Measurements from ENCODE around the gene L3MBTL2.
"Not testable (repeated sequence)": the region's sequence is repeated elsewhere in the genome, so short reads cannot be mapped to it uniquely, and the experiment has no call there.

L3MBTL2 gene

DNA sequence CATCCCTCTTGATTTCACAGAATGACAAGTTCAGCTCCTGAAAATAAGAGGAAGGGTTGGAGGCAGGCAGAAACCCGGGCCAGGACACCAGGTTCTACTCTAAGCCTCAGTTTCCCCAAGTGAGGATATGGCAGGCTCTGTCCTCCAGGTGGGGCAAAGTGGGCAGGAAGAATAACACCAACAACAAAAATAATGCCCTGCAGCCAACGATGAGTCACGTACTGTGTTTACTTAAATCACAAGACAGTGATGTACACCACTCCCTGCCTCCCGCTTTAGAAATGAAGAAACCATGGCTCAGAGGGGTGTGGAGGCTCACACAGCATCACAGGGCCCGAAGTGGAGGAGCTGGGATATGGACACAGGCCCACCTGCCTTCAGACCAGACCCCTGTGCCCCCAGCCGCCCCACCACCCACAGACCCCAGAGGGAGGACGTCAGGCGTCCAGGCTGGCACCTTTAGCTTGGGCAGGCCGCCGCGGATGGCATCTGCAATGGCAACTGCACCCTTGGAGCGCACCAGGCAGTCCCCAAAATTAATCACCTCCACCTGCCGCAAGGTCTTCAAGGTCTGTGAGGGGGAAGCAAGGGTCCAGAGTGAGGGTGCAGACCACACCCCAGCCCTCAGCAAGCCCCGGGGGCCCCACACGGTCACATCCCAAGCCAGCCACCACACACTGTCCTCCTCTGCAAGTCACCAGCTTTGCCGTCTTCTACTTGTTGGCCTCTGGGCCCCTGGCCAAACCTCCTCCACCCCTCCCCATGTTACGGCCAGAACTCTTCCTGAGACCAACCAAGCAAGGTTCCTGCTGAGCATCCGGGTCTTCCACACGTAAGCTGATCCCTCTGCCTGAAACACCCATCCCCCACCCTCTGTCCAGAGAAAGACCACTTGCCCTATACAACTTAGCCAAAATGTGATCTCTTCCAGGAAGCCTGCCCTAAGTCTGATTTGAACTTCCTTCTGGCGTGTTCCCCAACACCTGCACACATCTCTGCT lies 51.4 kb downstream of the L3MBTL2 start:
- Histone ChIP-seq H3K36me3 (replicated peaks; ENCODE audit: low read depth, low read length) (peaks cover 75% of the 10 kb centered on the region), H2AFZ (ENCODE audit: low read depth, low read length) (no peak overlapping the region), H3K9me3 (ENCODE audit: insufficient read depth, low read length) (no peaks in the 10 kb centered on the region), H3K9ac (ENCODE audit: low read length) (no peak overlapping the region), H3K27me3 (ENCODE audit: low read depth, low read length) (no peaks in the 10 kb centered on the region), H3K79me2 (ENCODE audit: low read length) (0 out of 2 replicates have a peak, but pooled peaks cover 4% of the 10 kb centered on the region), H3K4me3 (ENCODE audit: low read length) (no peak overlapping the region), H3K4me2 (ENCODE audit: low read length) (no peak overlapping the region), H4K20me1 (ENCODE audit: insufficient read depth, low read length) (no peaks in the 10 kb centered on the region), H3K4me1 (ENCODE audit: low read length) (no peaks in the 10 kb centered on the region), H3K27ac (ENCODE audit: low read length) (no peak overlapping the region)
- TF ChIP-seq, protein P1, sequence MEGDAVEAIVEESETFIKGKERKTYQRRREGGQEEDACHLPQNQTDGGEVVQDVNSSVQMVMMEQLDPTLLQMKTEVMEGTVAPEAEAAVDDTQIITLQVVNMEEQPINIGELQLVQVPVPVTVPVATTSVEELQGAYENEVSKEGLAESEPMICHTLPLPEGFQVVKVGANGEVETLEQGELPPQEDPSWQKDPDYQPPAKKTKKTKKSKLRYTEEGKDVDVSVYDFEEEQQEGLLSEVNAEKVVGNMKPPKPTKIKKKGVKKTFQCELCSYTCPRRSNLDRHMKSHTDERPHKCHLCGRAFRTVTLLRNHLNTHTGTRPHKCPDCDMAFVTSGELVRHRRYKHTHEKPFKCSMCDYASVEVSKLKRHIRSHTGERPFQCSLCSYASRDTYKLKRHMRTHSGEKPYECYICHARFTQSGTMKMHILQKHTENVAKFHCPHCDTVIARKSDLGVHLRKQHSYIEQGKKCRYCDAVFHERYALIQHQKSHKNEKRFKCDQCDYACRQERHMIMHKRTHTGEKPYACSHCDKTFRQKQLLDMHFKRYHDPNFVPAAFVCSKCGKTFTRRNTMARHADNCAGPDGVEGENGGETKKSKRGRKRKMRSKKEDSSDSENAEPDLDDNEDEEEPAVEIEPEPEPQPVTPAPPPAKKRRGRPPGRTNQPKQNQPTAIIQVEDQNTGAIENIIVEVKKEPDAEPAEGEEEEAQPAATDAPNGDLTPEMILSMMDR (IDR thresholded peaks at IDR 0.05; ENCODE audit: low read depth, low read length) = no peak
- TF ChIP-seq EZH2phosphoT487 (IDR thresholded peaks at IDR 0.05; ENCODE audit: low read depth) = no peak

DNA sequence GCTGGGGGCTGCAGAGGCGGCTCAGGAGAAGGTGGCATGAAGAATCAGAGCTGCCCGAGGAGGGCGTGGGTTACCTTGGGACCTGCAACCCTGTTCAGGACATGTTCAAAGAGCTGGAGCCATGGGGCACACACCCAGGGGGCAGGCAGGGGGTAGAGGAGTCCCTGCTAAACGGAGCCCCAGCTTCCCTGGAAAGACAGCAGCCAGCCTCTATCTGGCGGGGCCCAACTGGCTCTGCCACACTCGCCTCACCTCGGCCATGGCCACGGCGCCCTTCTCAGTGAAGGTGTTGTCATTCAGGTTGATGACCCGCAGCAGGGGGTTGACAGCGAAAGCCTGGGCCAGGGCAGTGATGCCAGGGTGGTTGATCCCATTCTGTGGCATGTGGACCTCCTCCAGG lies 52.6 kb downstream of the L3MBTL2 start:
- H3K4me2 ChIP-seq (ENCODE audit: low read length) = no peak overlapping the region

DNA sequence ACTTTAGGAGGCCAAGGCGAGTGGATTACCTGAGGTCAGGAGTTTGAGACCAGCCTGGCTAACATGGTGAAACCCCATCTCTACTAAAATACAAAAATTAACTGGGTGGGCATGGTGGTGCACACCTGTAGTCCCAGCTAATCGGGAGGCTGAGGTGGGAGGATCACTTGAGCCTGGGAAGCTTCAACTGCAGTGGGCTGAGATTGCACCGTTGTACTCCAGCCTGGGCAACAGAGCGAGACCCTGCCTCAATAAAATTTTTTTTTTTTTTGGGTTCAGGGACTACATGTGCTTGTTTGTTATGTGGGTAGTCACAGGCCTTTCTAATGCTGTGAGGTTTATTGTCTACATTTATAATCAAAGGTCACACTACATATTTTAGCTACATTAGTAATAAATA lies 54.6 kb downstream of the L3MBTL2 start:
- not testable (repeated sequence) for H3K27ac ChIP-seq (ENCODE audit: low read length); H3K4me3 ChIP-seq (ENCODE audit: low read length); H3K9ac ChIP-seq (ENCODE audit: low read length); H2AFZ ChIP-seq (ENCODE audit: low read depth, low read length); H3K4me2 ChIP-seq (ENCODE audit: low read length); H3K79me2 ChIP-seq (ENCODE audit: low read length); H3K9me3 ChIP-seq (ENCODE audit: insufficient read depth, low read length); H3K4me1 ChIP-seq (ENCODE audit: low read length); H4K20me1 ChIP-seq (ENCODE audit: insufficient read depth, low read length); H3K27me3 ChIP-seq (ENCODE audit: low read depth, low read length)
- H3K36me3 ChIP-seq (replicated peaks; ENCODE audit: low read depth, low read length) = peaks cover 86% of the 10 kb centered on the region

More for the DNA sequence above, 52.6 kb downstream of the L3MBTL2 start:
- TF ChIP-seq, protein P1 (IDR thresholded peaks at IDR 0.05; ENCODE audit: low read depth, low read length) = no peak
- TF ChIP-seq EZH2phosphoT487 (IDR thresholded peaks at IDR 0.05; ENCODE audit: low read depth) = no peak
- H3K79me2 ChIP-seq (ENCODE audit: low read length) = 0 out of 2 replicates have a peak, but pooled peaks cover 5% of the 10 kb centered on the region
- no peak overlapping the region for H3K4me3 ChIP-seq (ENCODE audit: low read length)
- no peaks in the 10 kb centered on the region for H3K4me1 ChIP-seq (ENCODE audit: low read length)
- H3K27ac ChIP-seq (ENCODE audit: low read length) = no peak overlapping the region
- H3K36me3 ChIP-seq (replicated peaks; ENCODE audit: low read depth, low read length) = peaks cover 80% of the 10 kb centered on the region
- H2AFZ ChIP-seq (ENCODE audit: low read depth, low read length) = no peak overlapping the region
- H3K27me3 ChIP-seq (ENCODE audit: low read depth, low read length) = no peaks in the 10 kb centered on the region
- no peaks in the 10 kb centered on the region for H4K20me1 ChIP-seq (ENCODE audit: insufficient read depth, low read length)
- no peaks in the 10 kb centered on the region for H3K9me3 ChIP-seq (ENCODE audit: insufficient read depth, low read length)
- H3K9ac ChIP-seq (ENCODE audit: low read length) = no peak overlapping the region

DNA sequence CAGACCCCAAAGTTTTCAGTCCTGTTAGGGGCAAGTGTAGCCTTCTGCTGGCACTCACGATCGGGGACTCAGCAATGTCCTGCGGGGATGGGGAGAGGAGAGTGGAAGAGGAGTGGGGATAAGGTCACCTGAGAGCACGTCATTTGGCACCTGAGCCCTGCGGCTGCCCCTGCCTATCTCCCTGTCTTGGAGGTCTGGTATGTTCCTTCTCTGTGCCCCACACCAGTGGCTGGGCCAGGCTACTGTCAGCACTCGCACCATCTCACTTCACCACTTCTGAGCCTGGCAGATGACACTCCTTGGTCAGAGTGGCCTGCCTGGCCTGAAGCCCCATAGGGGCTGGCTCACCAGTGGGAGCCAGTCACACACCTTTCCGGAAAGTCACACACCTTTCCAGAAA lies 55.8 kb downstream of the L3MBTL2 start:
- TF ChIP-seq, protein P1 (IDR thresholded peaks at IDR 0.05; ENCODE audit: low read depth, low read length) = no peak
- TF ChIP-seq EZH2phosphoT487 (IDR thresholded peaks at IDR 0.05; ENCODE audit: low read depth) = no peak
- Histone ChIP-seq H3K9me3 (ENCODE audit: insufficient read depth, low read length) (no peaks in the 10 kb centered on the region), H3K79me2 (ENCODE audit: low read length) (0 out of 2 replicates have a peak, but pooled peaks cover 5% of the 10 kb centered on the region), H2AFZ (ENCODE audit: low read depth, low read length) (no peak overlapping the region), H3K9ac (ENCODE audit: low read length) (no peak overlapping the region), H3K27ac (ENCODE audit: low read length) (no peak overlapping the region), H3K4me3 (ENCODE audit: low read length) (no peak overlapping the region), H3K4me1 (ENCODE audit: low read length) (no peaks in the 10 kb centered on the region), H4K20me1 (ENCODE audit: insufficient read depth, low read length) (no peaks in the 10 kb centered on the region), H3K4me2 (ENCODE audit: low read length) (no peak overlapping the region), H3K27me3 (ENCODE audit: low read depth, low read length) (no peaks in the 10 kb centered on the region), H3K36me3 (replicated peaks; ENCODE audit: low read depth, low read length) (peaks cover 88% of the 10 kb centered on the region)

All from OCI-LY3 (cell line).